H1 (cell line): ENCODE data around the gene TRIP13. TPM values are rescaled to one million over a fixed set of nuclear protein-coding genes. Genes with fewer than 3 reads are reported as not detected.

Experiments used
- CTCF ChIA-PET: fragments of 300-600 bp; sonication (Branson Sonifier 250); formaldehyde crosslinking; loops from one replicate; lab custom pipeline; 2021; ENCODE audit not compliant: partially characterized antibody; lab: Charles Lee
- POLR2A ChIA-PET: fragments of 300-600 bp; sonication (Branson Sonifier 250); formaldehyde crosslinking; loops from one replicate; lab custom pipeline; 2021; ENCODE audit warnings: inconsistent platforms; ENCODE audit not compliant: partially characterized antibody; lab: Charles Lee
- DNase-seq, 2 experiments: peaks; one replicate each; pipeline versions ENCODE4 v3.0.0 to v3.0.0-alpha.2; 2010 to 2022; ENCODE audit warnings: low spot score in 2 of 2, low read depth in 1 of 2, mixed read lengths in 1 of 2
- FAIRE-seq: peaks from 2 replicates; lab custom pipeline; 2011; peaks lifted over from hg19 to GRCh38; lab: Jason Lieb, UNC
- H2AFZ ChIP-seq: 2 replicates; pipeline ENCODE4 v1.8.1; 2012; ENCODE audit warnings: low read length, inconsistent platforms
- H2AK5ac ChIP-seq: 2 replicates; pipeline ENCODE4 v1.6.1; 2013; ENCODE audit warnings: low read depth, low read length
- H2BK120ac ChIP-seq: replicated peaks from 2 replicates; pipeline ENCODE3; 2013; ENCODE audit warnings: low read depth, low read length, inconsistent platforms
- H2BK12ac ChIP-seq: 2 replicates; pipeline ENCODE4 v1.6.1; 2013; ENCODE audit warnings: low read depth, low read length
- H2BK15ac ChIP-seq: 2 replicates; pipeline ENCODE4 v1.6.1; 2013; ENCODE audit warnings: low read length
- H2BK20ac ChIP-seq: 2 replicates; pipeline ENCODE4 v1.6.1; 2013; ENCODE audit warnings: low read length
- H2BK5ac ChIP-seq: 2 replicates; pipeline ENCODE4 v1.6.1; 2013; ENCODE audit warnings: low read depth, low read length
- H3K14ac ChIP-seq: 2 replicates; pipeline ENCODE4 v1.6.1; 2013; ENCODE audit warnings: inconsistent platforms; ENCODE audit not compliant: insufficient read length
- H3K18ac ChIP-seq: 2 replicates; pipeline ENCODE4 v1.6.1; 2013; ENCODE audit warnings: low read length; ENCODE audit errors: extremely low read depth
- H3K23ac ChIP-seq: 2 replicates; pipeline ENCODE4 v1.6.1; 2013; ENCODE audit warnings: inconsistent platforms; ENCODE audit not compliant: insufficient read length
- H3K23me2 ChIP-seq: 2 replicates; pipeline ENCODE4 v1.6.1; 2013; ENCODE audit warnings: low read depth, low read length
- H3K27ac ChIP-seq: 2 replicates; pipeline ENCODE4 v1.6.1; 2011; ENCODE audit warnings: low read depth, low read length, inconsistent platforms
- H3K27me3 ChIP-seq, 4 experiments: replicated peaks in 1 of 4; 1 replicate in 1 of 4; 2 replicates in 3 of 4; pipeline versions ENCODE4 v1.6.1 to v1.8.1; 2011 to 2013; ENCODE audit warnings: low read length in 3 of 4, mild to moderate bottlenecking in 3 of 4, inconsistent platforms in 2 of 4, mixed read lengths in 2 of 4, moderate library complexity in 1 of 4; ENCODE audit not compliant: control insufficient read depth in 3 of 4, insufficient read depth in 3 of 4; ENCODE audit errors: extremely low read depth in 1 of 4
- H3K36me3 ChIP-seq, 4 experiments: 2 replicates each; pipeline versions ENCODE4 v1.6.1 to v1.8.1; 2011 to 2013; ENCODE audit warnings: mild to moderate bottlenecking in 4 of 4, low read length in 3 of 4, moderate library complexity in 2 of 4, control low read depth in 1 of 4, inconsistent platforms in 1 of 4; ENCODE audit not compliant: insufficient read depth in 4 of 4, control insufficient read depth in 2 of 4
- H3K4ac ChIP-seq: replicated peaks from 2 replicates; pipeline ENCODE3; 2013; ENCODE audit warnings: low read length, low read depth, mixed read lengths, inconsistent platforms; ENCODE audit not compliant: insufficient read length
- H3K4me1 ChIP-seq, 4 experiments: replicated peaks in 1 of 4; 1 replicate in 1 of 4; 2 replicates in 3 of 4; pipeline versions ENCODE4 v1.6.1 to v1.8.1; 2011 to 2013; ENCODE audit warnings: low read length in 3 of 4, inconsistent platforms in 2 of 4, mixed read lengths in 1 of 4; ENCODE audit not compliant: insufficient read depth in 4 of 4, control insufficient read depth in 3 of 4
- H3K4me2 ChIP-seq, 2 experiments: 2 replicates each; pipeline versions ENCODE4 v1.6.1 to v1.8.1; 2011 to 2013; ENCODE audit warnings: low read depth in 2 of 2, low read length in 2 of 2, control low read depth in 1 of 2, inconsistent platforms in 1 of 2, mild to moderate bottlenecking in 1 of 2; ENCODE audit not compliant: insufficient read depth in 1 of 2
- H3K4me3 ChIP-seq, 4 experiments: fragments of 200-600, 300-600 bp in 1 of 4; sonication (generic), shearing (Covaris generic), sonication (Bioruptor Twin) in 1 of 4; 2 replicates each; pipeline versions ENCODE4 v1.5.1 to v1.8.1; 2011 to 2016; ENCODE audit warnings: low read length in 4 of 4, low read depth in 3 of 4, control low read depth in 2 of 4, inconsistent platforms in 2 of 4, mild to moderate bottlenecking in 2 of 4, mixed read lengths in 1 of 4, moderate library complexity in 1 of 4; ENCODE audit not compliant: insufficient read depth in 2 of 4; ENCODE audit errors: extremely low read depth in 1 of 4
- H3K56ac ChIP-seq: replicated peaks from 2 replicates; pipeline ENCODE3; 2013; ENCODE audit warnings: low read depth, mild to moderate bottlenecking, mixed read lengths, low read length, inconsistent platforms; ENCODE audit not compliant: insufficient read length
- H3K79me1 ChIP-seq: 2 replicates; pipeline ENCODE4 v1.6.1; 2013; ENCODE audit warnings: low read depth, low read length, control low read depth
- H3K79me2 ChIP-seq, 2 experiments: 2 replicates each; pipeline versions ENCODE4 v1.6.1 to v1.8.1; 2012 to 2013; ENCODE audit warnings: low read length in 2 of 2, mild to moderate bottlenecking in 2 of 2, inconsistent platforms in 1 of 2; ENCODE audit not compliant: insufficient read depth in 2 of 2, control insufficient read depth in 1 of 2
- H3K9ac ChIP-seq, 4 experiments: replicated peaks in 1 of 4; 1 replicate in 1 of 4; 2 replicates in 3 of 4; pipeline versions ENCODE4 v1.6.1 to v1.8.1; 2011 to 2013; ENCODE audit warnings: low read depth in 3 of 4, low read length in 3 of 4, control low read depth in 2 of 4, mild to moderate bottlenecking in 2 of 4, moderate library complexity in 2 of 4, inconsistent platforms in 1 of 4; ENCODE audit errors: extremely low read depth in 1 of 4
- H3K9me3 ChIP-seq, 2 experiments: 2 replicates each; pipeline versions ENCODE4 v1.6.1 to v1.8.1; 2012 to 2013; ENCODE audit warnings: mild to moderate bottlenecking in 2 of 2, moderate library complexity in 2 of 2, control low read depth in 1 of 2, inconsistent platforms in 1 of 2, low read depth in 1 of 2, low read length in 1 of 2, mixed read lengths in 1 of 2; ENCODE audit not compliant: insufficient read depth in 2 of 2
- H4K20me1 ChIP-seq, 2 experiments: replicated peaks in 1 of 2; 2 replicates each; pipeline versions ENCODE3 to v1.8.1; 2011 to 2013; ENCODE audit warnings: inconsistent platforms in 2 of 2, low read length in 2 of 2, mild to moderate bottlenecking in 1 of 2; ENCODE audit not compliant: insufficient read depth in 2 of 2, control insufficient read depth in 1 of 2
- H4K5ac ChIP-seq: 2 replicates; pipeline ENCODE4 v1.6.1; 2013; ENCODE audit warnings: low read length, low read depth, mixed read lengths, inconsistent platforms; ENCODE audit not compliant: insufficient read length
- H4K8ac ChIP-seq: 2 replicates; pipeline ENCODE4 v1.8.0; 2013; ENCODE audit warnings: mild to moderate bottlenecking, moderate library complexity, low read length, inconsistent platforms; ENCODE audit not compliant: insufficient read depth; ENCODE audit errors: extremely low read depth
- H4K91ac ChIP-seq: replicated peaks from 2 replicates; pipeline ENCODE3; 2013; ENCODE audit warnings: low read length, mixed read lengths, inconsistent platforms; ENCODE audit not compliant: insufficient read length
- RAD21 ChIP-seq, 2 experiments: IDR thresholded peaks in 1 of 2; conservative IDR thresholded peaks in 1 of 2; 2 replicates each; pipeline ENCODE4 v1.6.1; 2011; ENCODE audit warnings: low read depth in 2 of 2, low read length in 2 of 2, improper control_type of control experiment in 1 of 2, inconsistent platforms in 1 of 2, mild to moderate bottlenecking in 1 of 2, moderate library complexity in 1 of 2
- SAP30 ChIP-seq: fragments of 300-600 bp; sonication (generic); IDR thresholded peaks from 2 replicates; pipeline ENCODE4 v1.7.1; 2012; ENCODE audit warnings: low read length, moderate library complexity, mild to moderate bottlenecking, inconsistent platforms; ENCODE audit not compliant: insufficient read depth, insufficient replicate concordance
- YY1 ChIP-seq: IDR thresholded peaks from 2 replicates; pipeline ENCODE4 v1.6.1; 2011; ENCODE audit warnings: low read depth, mild to moderate bottlenecking, low read length
- WGBS, 2 experiments: shearing (Covaris generic) in 1 of 2; methylation state at CpG; one replicate each; pipeline versions ENCODE4 v1.1.6 to v1.1.7; 2013 to 2015; ENCODE audit warnings: low lambda C conversion rate in 2 of 2, mixed read lengths in 2 of 2, inconsistent platforms in 1 of 2, low coverage in 1 of 2, missing lambda C conversion rate in 1 of 2; ENCODE audit not compliant: insufficient replicate concordance in 2 of 2, insufficient coverage in 1 of 2, insufficient read length in 1 of 2; ENCODE audit errors: extremely low coverage in 1 of 2, missing lambda C conversion rate in 1 of 2; 5-methylcytosine and 5-hydroxymethylcytosine counted together
- polyA plus RNA-seq, 7 experiments: library from polyadenylated mRNA; depleted of rRNA in 3 of 7; stranded (reverse) in 5 of 7; unstranded in 2 of 7; fragments of >200 nt in 5 of 7; fragments of 200-250 nt in 2 of 7; gene quantifications; 1 replicate in 5 of 7; 2 replicates in 1 of 7; 4 replicates in 1 of 7; pipeline versions ENCODE4 v1.2.1 to v1.2.3, GENCODE V29; 2011 to 2013; ENCODE audit warnings: missing spikeins in 2 of 7, mixed read lengths in 2 of 7
- total RNA-seq: library from RNA; stranded (reverse); fragmentation: NEBNext Ultra II Directional; extraction: Animal tissue kit (Norgen Biotek cat#: 25700); gene quantifications from 2 replicates; pipeline ENCODE4 v1.2.1, GENCODE V29; 2021

Gene TRIP13
- total and polyA plus RNA-seq, 2 of the 8 experiments (the other 6 are each of a cell fraction or from before 2014, with no cell fraction given): 20.0 to 39.2 TPM

- no peak overlapping the region for H2BK5ac ChIP-seq
- CTCF ChIA-PET: interaction anchor here (1.0 to 6.8 kb wide), 18 partner anchors 9 to 283 kb away, joined by 3 to 64 read pairs (median 5); partner anchors contain the start of gene NKD2
- no peak overlapping the region for H2AK5ac ChIP-seq
- no peaks in the 10 kb centered on the region for H3K79me2 ChIP-seq
- H2BK15ac ChIP-seq: no peak overlapping the region
- H3K14ac ChIP-seq: no peak overlapping the region
- H3K27me3 ChIP-seq: peaks cover 3 to 20% (median 16%) of the 10 kb centered on the region in 4 experiments
- no peak overlapping the region for H4K91ac ChIP-seq
- H4K5ac ChIP-seq: no peak overlapping the region
- no peak overlapping the region for H3K4me2 ChIP-seq
- no peak for FAIRE-seq
- POLR2A ChIA-PET: interaction anchor here (0.9 to 1.1 kb wide), 2 partner anchors 74 to 593 kb away, joined by 3 read pairs; no protein-coding TSS in a partner anchor
- no peak overlapping the region for H3K9ac ChIP-seq
- peaks cover 0 to 9% (median 2%) of the 10 kb centered on the region in 4 experiments; a peak in 4 of 8 replicates for H3K36me3 ChIP-seq
- no peak overlapping the region for H2BK120ac ChIP-seq
- H3K23me2 ChIP-seq: peaks cover 7% of the 10 kb centered on the region; the same call in 1 of the 2 replicates
- no peak overlapping the region for H3K18ac ChIP-seq
- H4K20me1 ChIP-seq: peaks cover 1 to 2% of the 10 kb centered on the region in 2 experiments
- H2AFZ ChIP-seq: no peak overlapping the region
- H3K4ac ChIP-seq: no peak overlapping the region
- no peak overlapping the region for H2BK12ac ChIP-seq
- H3K79me1 ChIP-seq: no peaks in the 10 kb centered on the region
- no peak overlapping the region for H3K27ac ChIP-seq
- H3K9me3 ChIP-seq: no peaks in the 10 kb centered on the region
- DNase-seq: no peak
- no peak overlapping the region for H3K56ac ChIP-seq
- H3K23ac ChIP-seq: no peak overlapping the region
- WGBS, 2 experiments: 90% methylated on average over 17 of the region's 17 CpGs; no CpG with 5 or more reads in 1 of the 2 experiments
- no peak overlapping the region for H4K8ac ChIP-seq
- H2BK20ac ChIP-seq: no peak overlapping the region
- no peak overlapping the region for H3K4me3 ChIP-seq
- H3K4me1 ChIP-seq: peaks cover 0 to 4% (median 3%) of the 10 kb centered on the region in 4 experiments; a peak in 3 of 7 replicates
- TF ChIP-seq SAP30: no peak
- TF ChIP-seq RAD21 (IDR thresholded peaks at IDR 0.05 in 1 of 2, conservative IDR thresholded peaks at IDR 0.05 in 1 of 2; ENCODE audit: low read depth in 2 of 2, low read length in 2 of 2): no peak
- TF ChIP-seq YY1: no peak
These were observed 30.0 kb downstream of the TRIP13 start for GRCh38 chr5:922436-923280.
